Thymus (tissue), 11 donors: ENCODE measurements around the gene CIC. TPM values are rescaled to one million over a fixed set of nuclear protein-coding genes. Genes with fewer than 3 reads are reported as not detected.

ENCODE experiments used
- DNase-seq, 9 donors: peaks; one replicate each; pipeline ENCODE4 v3.0.0-alpha.2; 2013; ENCODE audit warnings: low spot score in 9 of 9, low read depth in 6 of 9, missing footprints in 1 of 9
- H3K27ac ChIP-seq, 2 donors: one replicate each; pipeline ENCODE4 v1.5.1; 2013; ENCODE audit warnings: control low read depth in 1 of 2, low read depth in 1 of 2, low read length in 1 of 2, mild to moderate bottlenecking in 1 of 2, moderate library complexity in 1 of 2
- H3K27me3 ChIP-seq, 2 donors: one replicate each; pipeline ENCODE4 v1.5.1; 2013; ENCODE audit warnings: low read length in 1 of 2; ENCODE audit not compliant: control insufficient read depth in 2 of 2, insufficient read depth in 1 of 2
- H3K36me3 ChIP-seq, 2 donors: one replicate each; pipeline ENCODE4 v1.5.1; 2013; ENCODE audit warnings: low read length in 1 of 2, mild to moderate bottlenecking in 1 of 2, moderate library complexity in 1 of 2; ENCODE audit not compliant: control insufficient read depth in 2 of 2, insufficient read depth in 2 of 2
- H3K4me1 ChIP-seq, 2 donors: one replicate each; pipeline ENCODE4 v1.5.1; 2013; ENCODE audit warnings: low read length in 2 of 2; ENCODE audit not compliant: control insufficient read depth in 2 of 2, insufficient read depth in 2 of 2
- H3K4me3 ChIP-seq, 2 donors: one replicate each; pipeline ENCODE4 v1.5.1; 2013; ENCODE audit warnings: low read length in 2 of 2, control low read depth in 1 of 2, mild to moderate bottlenecking in 1 of 2
- H3K9me3 ChIP-seq, 2 donors: one replicate each; pipeline ENCODE4 v1.5.1; 2013; ENCODE audit warnings: low read length in 1 of 2, mild to moderate bottlenecking in 1 of 2; ENCODE audit not compliant: control insufficient read depth in 2 of 2, insufficient read depth in 1 of 2
- WGBS: extraction: QIAGEN DNeasy Blood & Tissue Kit; methylation state at CpG from one replicate; pipeline ENCODE4 v1.1.7; 2013; 5-methylcytosine and 5-hydroxymethylcytosine counted together
- polyA plus RNA-seq: library from polyadenylated mRNA; stranded (reverse); fragments of 200-250 nt; gene quantifications from one replicate; pipeline ENCODE4 v1.2.3, GENCODE V29; 2013
- total RNA-seq: library from RNA; stranded (reverse); fragments of 120-200 nt; gene quantifications from one replicate; pipeline ENCODE4 v1.2.4, GENCODE V29; 2013
- donor health status: healthy.

CIC gene
- total and polyA plus RNA-seq, 2 donors, result 8.3 to 52.2 TPM

GRCh38 chr19:42293948-42294347, 24.9 kb downstream of the CIC start:
- H3K4me1 ChIP-seq, result peaks cover 0 to 5% of the 10 kb centered on the region in 2 donors
- H3K27ac ChIP-seq, result no peak overlapping the region
- no peak for DNase-seq
- 98% methylated on average over 15 of the region's 15 CpGs for WGBS
- no peaks in the 10 kb centered on the region for H3K9me3 ChIP-seq
- H3K36me3 ChIP-seq, result peaks cover 68 to 80% of the 10 kb centered on the region in 2 donors
- no peaks in the 10 kb centered on the region for H3K27me3 ChIP-seq
- no peak overlapping the region for H3K4me3 ChIP-seq

- Histone ChIP-seq H3K4me1 (peaks cover 0 to 5% of the 10 kb centered on the region in 2 donors), H3K4me3 (no peak overlapping the region), H3K9me3 (no peaks in the 10 kb centered on the region), H3K27me3 (no peaks in the 10 kb centered on the region), H3K36me3 (peaks cover 63 to 73% of the 10 kb centered on the region in 2 donors), H3K27ac (no peak overlapping the region)
- no peak for DNase-seq
- 96% methylated on average over 24 of the region's 24 CpGs for WGBS
These were observed 25.6 kb downstream of the CIC start for GRCh38 chr19:42294471-42295137.

GRCh38 chr19:42295342-42295741, 26.3 kb downstream of the CIC start:
- Histone ChIP-seq H3K27ac (no peak overlapping the region), H3K9me3 (no peaks in the 10 kb centered on the region), H3K27me3 (no peaks in the 10 kb centered on the region), H3K4me1 (peaks cover 0 to 5% of the 10 kb centered on the region in 2 donors), H3K36me3 (peaks cover 62 to 71% of the 10 kb centered on the region in 2 donors), H3K4me3 (no peak overlapping the region)
- no peak for DNase-seq
- 94% methylated on average over 5 of the region's 5 CpGs for WGBS

GRCh38 chr19:42295831-42296525, 26.9 kb downstream of the CIC start:
- DNase-seq, result peak in 5 of 9 donors; percentile 50 to 86 (median 82)
- Histone ChIP-seq H3K4me3 (no peak overlapping the region), H3K36me3 (peaks cover 56 to 65% of the 10 kb centered on the region in 2 donors), H3K27ac (no peak overlapping the region), H3K27me3 (no peaks in the 10 kb centered on the region), H3K4me1 (peaks cover under 1 to 6% of the 10 kb centered on the region in 2 donors), H3K9me3 (no peaks in the 10 kb centered on the region)
- 89% methylated on average over 6 of the region's 6 CpGs for WGBS

- H3K4me3 ChIP-seq, result no peak overlapping the region
- DNase-seq, result no peak
- peaks cover 45 to 54% of the 10 kb centered on the region in 2 donors for H3K36me3 ChIP-seq
- 97% methylated on average over 15 of the region's 15 CpGs for WGBS
- no peaks in the 10 kb centered on the region for H3K27me3 ChIP-seq
- H3K27ac ChIP-seq, result no peak overlapping the region
- H3K9me3 ChIP-seq, result no peaks in the 10 kb centered on the region
- H3K4me1 ChIP-seq, result peaks cover 9 to 15% of the 10 kb centered on the region in 2 donors
These were observed 28.0 kb downstream of the CIC start for GRCh38 chr19:42297039-42297438.

- H3K9me3 ChIP-seq, result peaks cover 0 to under 1% of the 10 kb centered on the region in 2 donors
- H3K4me3 ChIP-seq, result peak within 1 kb of the TSS; percentile 71 to 87
- no peaks in the 10 kb centered on the region for H3K27me3 ChIP-seq
- H3K27ac ChIP-seq, result peak within 1 kb of the TSS; percentile 71 to 87
- DNase-seq, result no peak
- peaks cover 16 to 22% of the 10 kb centered on the region in 2 donors for H3K4me1 ChIP-seq
- 6% methylated on average over 21 of the region's 21 CpGs for WGBS
- H3K36me3 ChIP-seq, result peaks cover 9 to 12% of the 10 kb centered on the region in 2 donors
These were observed 32.7 kb downstream of the CIC start, which contains the start of gene PRR19 for GRCh38 chr19:42301646-42302203. Gene PRR19 (plus strand): TSS chr19:42302132. CDS start chr19:42309585, 7,453 bp downstream.

GRCh38 chr19:42303101-42303464, 34.0 kb downstream of the CIC start:
- no peak for DNase-seq
- Histone ChIP-seq H3K27ac (peak overlapping the region; percentile 71 to 87), H3K4me3 (peak overlapping the region; percentile 71 to 87), H3K4me1 (peaks cover 16 to 22% of the 10 kb centered on the region in 2 donors), H3K36me3 (peaks cover 5 to 8% of the 10 kb centered on the region in 2 donors), H3K27me3 (no peaks in the 10 kb centered on the region), H3K9me3 (peaks cover 0 to 1% of the 10 kb centered on the region in 2 donors)
- WGBS, result 89% methylated on average over 11 of the region's 11 CpGs

GRCh38 chr19:42303876-42304275, 34.8 kb downstream of the CIC start:
- Histone ChIP-seq H3K27ac (no peak overlapping the region), H3K27me3 (no peaks in the 10 kb centered on the region), H3K4me1 (peaks cover 16 to 22% of the 10 kb centered on the region in 2 donors), H3K9me3 (peaks cover 0 to 1% of the 10 kb centered on the region in 2 donors), H3K4me3 (no peak overlapping the region), H3K36me3 (peaks cover 5 to 8% of the 10 kb centered on the region in 2 donors)
- DNase-seq, result no peak
- 95% methylated on average over 8 of the region's 8 CpGs for WGBS

- DNase-seq, result no peak
- peaks cover 9 to 16% of the 10 kb centered on the region in 2 donors for H3K4me1 ChIP-seq
- no peaks in the 10 kb centered on the region for H3K36me3 ChIP-seq
- H3K9me3 ChIP-seq, result peaks cover 0 to 1% of the 10 kb centered on the region in 2 donors
- H3K27ac ChIP-seq, result no peak overlapping the region
- H3K4me3 ChIP-seq, result no peak overlapping the region
- peaks cover 2 to 12% of the 10 kb centered on the region in 2 donors for H3K27me3 ChIP-seq
- WGBS, result 98% methylated on average over 22 of the region's 22 CpGs
These were observed 37.6 kb downstream of the CIC start for GRCh38 chr19:42306646-42307045.
